Natural killer cell (primary cell): Measurements from ENCODE around the gene RXFP3. TPM values are rescaled to one million over a fixed set of nuclear protein-coding genes. Genes with fewer than 3 reads are reported as not detected.
"Not testable (repeated sequence)": the region's sequence is repeated elsewhere in the genome, so short reads cannot be mapped to it uniquely, and the experiment has no call there.

Experiments used
- ATAC-seq, 3 donors: fragments of 150-1000 bp in 2 of 3; fragments of 200-7000 bp in 1 of 3; cut with Tn5 transposase; 1 replicate in 1 of 3; 2 replicates in 2 of 3; pipeline ENCODE4 v1.10.0; 2021; ENCODE audit warnings: mild to moderate bottlenecking in 2 of 3, moderate library complexity in 2 of 3
- DNase-seq, 2 donors: peaks; one replicate each; pipeline versions ENCODE4 v3.0.0 to v3.0.0-alpha.2; 2013 to 2021; ENCODE audit warnings: mixed read lengths in 1 of 2
- H3K27ac ChIP-seq: one replicate; pipeline ENCODE4 v1.5.1; 2013; ENCODE audit warnings: mild to moderate bottlenecking, low read length
- H3K27me3 ChIP-seq: one replicate; pipeline ENCODE4 v1.6.1; 2013; ENCODE audit warnings: low read length; ENCODE audit not compliant: control insufficient read depth, insufficient read depth
- H3K36me3 ChIP-seq: one replicate; pipeline ENCODE4 v1.6.1; 2013; ENCODE audit warnings: low read length; ENCODE audit not compliant: control insufficient read depth, insufficient read depth
- H3K4me1 ChIP-seq: one replicate; pipeline ENCODE4 v1.6.1; 2013; ENCODE audit warnings: low read length; ENCODE audit not compliant: control insufficient read depth, insufficient read depth
- H3K4me3 ChIP-seq: one replicate; pipeline ENCODE4 v1.5.1; 2013; ENCODE audit warnings: low read length
- H3K9me3 ChIP-seq: one replicate; pipeline ENCODE4 v1.6.1; 2013; ENCODE audit warnings: low read length; ENCODE audit not compliant: control insufficient read depth, insufficient read depth
- H3K27ac Mint-ChIP-seq, 2 donors: one replicate each; pipeline ENCODE4 v1.8.0; 2022; ENCODE audit warnings: mild to moderate bottlenecking in 2 of 2, mixed read lengths in 2 of 2, moderate library complexity in 1 of 2
- H3K27me3 Mint-ChIP-seq, 2 donors: one replicate each; pipeline ENCODE4 v1.8.0; 2022; ENCODE audit warnings: low read depth in 2 of 2, mixed read lengths in 2 of 2
- H3K36me3 Mint-ChIP-seq: one replicate; pipeline ENCODE4 v1.8.0; 2022; ENCODE audit warnings: mixed read lengths
- H3K4me1 Mint-ChIP-seq, 2 donors: one replicate each; pipeline ENCODE4 v1.8.0; 2022; ENCODE audit warnings: mixed read lengths in 2 of 2
- H3K4me3 Mint-ChIP-seq: one replicate; pipeline ENCODE4 v1.8.0; 2022; ENCODE audit warnings: mild to moderate bottlenecking, moderate library complexity, mixed read lengths
- H3K9me3 Mint-ChIP-seq, 2 donors: one replicate each; pipeline ENCODE4 v1.8.0; 2022; ENCODE audit warnings: mixed read lengths in 2 of 2
- WGBS: methylation state at CpG from one replicate; pipeline ENCODE4 v1.1.7; 2013; ENCODE audit warnings: missing lambda C conversion rate; ENCODE audit not compliant: insufficient coverage; 5-methylcytosine and 5-hydroxymethylcytosine counted together
- intact Hi-C: fragments of 100-400 bp; cut with micrococcal nuclease; formaldehyde crosslinking; loops from one replicate; pipeline ENCODE4 v1.14.2; 2022
- total RNA-seq, 4 donors: library from RNA; stranded (reverse); fragments of 120-200 nt in 1 of 4; gene quantifications; one replicate each; pipeline versions ENCODE4 v1.2.3 to v1.2.4, GENCODE V29; 2013 to 2022
- TF ChIP-seq, protein P1 (sequence below): fragments of 200-600 bp; IDR thresholded peaks from one replicate; pipeline ENCODE4 v1.8.0; 2022; ENCODE audit warnings: antibody characterized with exemption

The RXFP3 gene
- total RNA-seq, 3 donors from 2014 or later (not counting 1 experiment from before 2014, with no cell fraction given) = not detected

DNA sequence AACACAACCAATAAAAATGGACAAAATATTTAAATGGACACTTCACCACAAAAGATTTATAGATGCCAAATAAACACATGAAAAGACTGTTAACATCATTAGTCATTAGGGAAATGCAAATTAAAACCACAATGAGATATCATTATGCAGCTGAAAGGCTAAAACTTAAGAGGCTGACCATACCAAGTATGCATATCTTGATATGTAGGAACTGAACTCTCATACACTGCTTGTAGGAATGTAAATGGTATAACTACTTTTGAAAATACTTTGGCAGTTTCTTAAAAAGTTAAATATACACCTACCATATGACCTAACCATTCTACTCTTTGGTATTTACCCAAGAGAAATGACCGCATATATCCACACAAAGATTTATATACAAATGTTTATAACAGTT, 30.8 kb upstream of the RXFP3 start:
- no CpG with 5 or more reads among the region's 1 CpG for WGBS
- no peak for DNase-seq
- H3K36me3 ChIP-seq = no peaks in the 10 kb centered on the region

DNA sequence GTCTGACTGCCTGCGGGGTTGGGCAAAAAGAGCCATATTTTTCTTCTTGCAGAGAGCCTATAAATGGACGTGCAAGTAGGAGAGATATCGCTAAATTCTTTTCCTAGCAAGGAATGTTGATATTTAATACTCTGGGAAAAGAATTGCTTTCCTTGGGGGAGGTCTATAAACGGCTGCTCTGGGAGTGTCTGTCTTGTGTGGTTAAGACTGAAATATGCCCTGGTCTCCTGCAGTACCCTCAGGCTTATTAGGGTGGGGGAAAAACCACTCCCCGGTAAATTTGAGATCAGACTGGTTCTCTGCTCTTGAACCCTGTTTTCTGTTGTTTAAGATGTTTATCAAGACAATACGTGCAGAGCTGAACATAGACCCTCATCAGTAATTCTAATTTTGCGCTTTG, 29.9 kb upstream of the RXFP3 start:
- H3K27me3 ChIP-seq, DNase-seq, H3K36me3 ChIP-seq, H3K27me3 Mint-ChIP-seq, ATAC-seq, H3K27ac ChIP-seq, intact Hi-C loops, H3K4me3 ChIP-seq, H3K4me3 Mint-ChIP-seq, H3K27ac Mint-ChIP-seq, H3K9me3 ChIP-seq, H3K4me1 ChIP-seq, H3K4me1 Mint-ChIP-seq: not testable (repeated sequence)
- H3K36me3 Mint-ChIP-seq = peaks cover 13% of the 10 kb centered on the region
- WGBS = 89% methylated on average over 7 of the region's 7 CpGs
- peaks cover 9 to 13% of the 10 kb centered on the region in 2 donors for H3K9me3 Mint-ChIP-seq

More for the DNA sequence above, 30.8 kb upstream of the RXFP3 start:
- Histone ChIP-seq H3K4me1 (no peaks in the 10 kb centered on the region), H3K27ac (no peak overlapping the region), H3K4me3 (no peak overlapping the region), H3K27me3 (no peaks in the 10 kb centered on the region), H3K9me3 (peaks cover 9% of the 10 kb centered on the region)
- ATAC-seq = no peak
- Mint-ChIP-seq H3K27me3 (no peaks in the 10 kb centered on the region), H3K9me3 (peaks cover 9 to 13% of the 10 kb centered on the region in 2 donors), H3K4me3 (no peak overlapping the region), H3K36me3 (peaks cover 13% of the 10 kb centered on the region), H3K27ac (no peak overlapping the region), H3K4me1 (no peaks in the 10 kb centered on the region)
- TF ChIP-seq, protein P1, sequence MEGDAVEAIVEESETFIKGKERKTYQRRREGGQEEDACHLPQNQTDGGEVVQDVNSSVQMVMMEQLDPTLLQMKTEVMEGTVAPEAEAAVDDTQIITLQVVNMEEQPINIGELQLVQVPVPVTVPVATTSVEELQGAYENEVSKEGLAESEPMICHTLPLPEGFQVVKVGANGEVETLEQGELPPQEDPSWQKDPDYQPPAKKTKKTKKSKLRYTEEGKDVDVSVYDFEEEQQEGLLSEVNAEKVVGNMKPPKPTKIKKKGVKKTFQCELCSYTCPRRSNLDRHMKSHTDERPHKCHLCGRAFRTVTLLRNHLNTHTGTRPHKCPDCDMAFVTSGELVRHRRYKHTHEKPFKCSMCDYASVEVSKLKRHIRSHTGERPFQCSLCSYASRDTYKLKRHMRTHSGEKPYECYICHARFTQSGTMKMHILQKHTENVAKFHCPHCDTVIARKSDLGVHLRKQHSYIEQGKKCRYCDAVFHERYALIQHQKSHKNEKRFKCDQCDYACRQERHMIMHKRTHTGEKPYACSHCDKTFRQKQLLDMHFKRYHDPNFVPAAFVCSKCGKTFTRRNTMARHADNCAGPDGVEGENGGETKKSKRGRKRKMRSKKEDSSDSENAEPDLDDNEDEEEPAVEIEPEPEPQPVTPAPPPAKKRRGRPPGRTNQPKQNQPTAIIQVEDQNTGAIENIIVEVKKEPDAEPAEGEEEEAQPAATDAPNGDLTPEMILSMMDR = no peak
- intact Hi-C loops = no loop called here

DNA sequence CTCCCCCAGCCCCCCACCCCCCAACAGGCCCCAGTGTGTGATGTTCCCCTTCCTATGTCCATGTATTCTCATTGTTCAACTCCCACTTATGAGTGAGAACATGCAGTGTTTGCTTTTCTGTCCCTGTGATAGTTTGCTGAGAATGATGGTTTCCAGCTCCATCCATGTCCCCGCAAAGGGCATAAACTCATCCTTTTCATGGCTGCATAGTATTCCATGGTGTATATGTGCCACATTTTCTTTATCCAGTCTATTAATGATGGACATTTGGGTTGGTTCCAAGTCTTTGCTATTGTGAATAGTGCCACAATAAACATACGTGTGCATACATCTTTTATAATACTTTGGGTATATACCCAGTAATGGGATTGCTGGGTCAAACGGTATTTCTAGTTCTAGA, 21.3 kb upstream of the RXFP3 start:
- H3K27me3 ChIP-seq, H3K36me3 Mint-ChIP-seq, H3K27ac ChIP-seq, H3K4me3 ChIP-seq, H3K36me3 ChIP-seq, H3K4me3 Mint-ChIP-seq, H3K9me3 ChIP-seq, H3K27ac Mint-ChIP-seq, H3K4me1 ChIP-seq, H3K27me3 Mint-ChIP-seq, ATAC-seq, H3K4me1 Mint-ChIP-seq, DNase-seq, H3K9me3 Mint-ChIP-seq, intact Hi-C loops: not testable (repeated sequence)
- 97% methylated on average over 3 of the region's 3 CpGs for WGBS

GRCh38 chr5:33921002-33921401, 15.2 kb upstream of the RXFP3 start:
- no peaks in the 10 kb centered on the region for H3K9me3 Mint-ChIP-seq
- Histone ChIP-seq H3K36me3 (no peaks in the 10 kb centered on the region), H3K27me3 (peaks cover 3% of the 10 kb centered on the region), H3K4me3 (no peak overlapping the region), H3K9me3 (no peaks in the 10 kb centered on the region), H3K27ac (no peak overlapping the region), H3K4me1 (no peaks in the 10 kb centered on the region)
- ATAC-seq (no peak), DNase-seq (no peak)
- intact Hi-C loops = loop anchor here (10.0 kb wide), 1 partner anchor 1926 kb away; no protein-coding TSS in a partner anchor
- TF ChIP-seq, protein P1 = no peak
- H3K27ac Mint-ChIP-seq = no peak overlapping the region
- H3K27me3 Mint-ChIP-seq = peaks cover 9 to 14% of the 10 kb centered on the region in 2 donors
- no peaks in the 10 kb centered on the region for H3K36me3 Mint-ChIP-seq
- 57% methylated on average over 1 of the region's 1 CpG for WGBS
- H3K4me1 Mint-ChIP-seq = no peaks in the 10 kb centered on the region
- H3K4me3 Mint-ChIP-seq = no peak overlapping the region
